MM.1S (cell line): ENCODE results near the gene LMCD1.

ENCODE experiments used
- EZH2 ChIP-seq: fragments of 300-600 bp; sonication (generic); optimal IDR thresholded peaks from 2 replicates; pipeline ENCODE3; 2017; ENCODE audit warnings: low read depth, mild to moderate bottlenecking, antibody characterized with exemption, low read length, mixed read lengths
- EZH2phosphoT487 ChIP-seq: fragments of 300-600 bp; sonication (generic); IDR thresholded peaks from 2 replicates; pipeline ENCODE4 v1.6.1; 2018; ENCODE audit warnings: antibody characterized with exemption, low read length

DNA sequence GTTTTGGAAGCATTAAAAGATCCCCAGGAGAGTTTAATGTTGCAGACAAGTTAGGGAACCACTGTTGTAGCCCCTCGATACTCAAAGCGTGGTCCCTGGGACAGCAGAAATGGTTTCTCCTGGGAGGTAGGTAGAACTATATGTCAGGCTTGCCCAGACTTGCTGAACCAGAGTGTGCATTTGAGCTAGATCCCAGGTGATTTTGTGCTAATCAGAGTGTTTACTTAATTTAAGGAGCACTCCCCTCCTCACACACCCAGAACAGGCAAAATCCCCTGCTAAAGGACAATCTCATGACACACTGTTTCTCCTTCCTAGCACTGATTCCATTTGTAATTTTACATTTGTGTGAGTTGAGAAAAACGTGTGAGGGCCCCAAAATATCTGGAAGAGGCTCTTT, 24.3 kb downstream of the LMCD1 start:
- TF ChIP-seq EZH2phosphoT487 (no peak), EZH2 (no peak)
